GM13977 (cell line): Measurements from ENCODE around the gene HNRNPA1.

Source experiments
- DNase-seq: peaks from one replicate; pipeline ENCODE4 v3.0.0; 2012; ENCODE audit warnings: low spot score
- CTCF ChIP-seq: IDR thresholded peaks from 2 replicates; pipeline ENCODE4 v1.5.1; 2012; ENCODE audit warnings: mild to moderate bottlenecking, control low read depth; ENCODE audit not compliant: insufficient read depth; ENCODE audit errors: extremely low read depth, missing control alignments
- in situ Hi-C: fragments of 300-500 bp; cut with MboI; formaldehyde crosslinking; loops from one replicate; pipeline ENCODE4 v1.12.0; 2022; ENCODE audit warnings: low sequenced_read_pairs, low pct_unique_long_range_greater_than_20kb, mixed read lengths, inconsistent platforms; ENCODE audit not compliant: unreplicated experiment

The HNRNPA1 gene

GRCh38 chr12:54246011-54246641 lies 34.4 kb upstream of the HNRNPA1 start:
- TF ChIP-seq CTCF, result no peak
- in situ Hi-C loops, result no loop called here
- no peak for DNase-seq

DNA sequence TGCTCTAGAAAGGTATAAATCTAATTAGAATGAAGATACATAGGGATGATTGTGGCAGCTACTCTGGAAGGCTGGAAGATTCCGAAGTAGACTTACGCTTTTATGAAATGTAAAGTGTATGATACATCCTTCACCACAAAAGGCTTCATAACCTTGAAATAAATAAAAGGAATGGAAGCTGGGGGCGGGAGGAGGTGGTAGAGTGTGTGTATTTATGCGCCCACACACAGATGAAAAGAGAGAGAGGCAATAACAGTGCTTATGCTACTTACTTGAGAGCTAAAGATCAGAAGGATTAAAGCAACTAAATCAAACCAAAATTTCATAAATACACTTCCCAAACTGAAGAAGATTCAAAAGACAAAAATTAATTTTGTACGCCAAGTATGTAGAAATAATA lies 31.0 kb upstream of the HNRNPA1 start:
- in situ Hi-C loops, result no loop called here
- TF ChIP-seq CTCF, result no peak
- DNase-seq, result no peak

GRCh38 chr12:54251667-54252284 lies 28.8 kb upstream of the HNRNPA1 start:
- peak; percentile 50 for TF ChIP-seq CTCF
- in situ Hi-C loops, result no loop called here
- DNase-seq, result peak; percentile 64

GRCh38 chr12:54253240-54253639 lies 27.3 kb upstream of the HNRNPA1 start:
- no peak for DNase-seq
- in situ Hi-C loops, result no loop called here
- no peak for TF ChIP-seq CTCF

DNA sequence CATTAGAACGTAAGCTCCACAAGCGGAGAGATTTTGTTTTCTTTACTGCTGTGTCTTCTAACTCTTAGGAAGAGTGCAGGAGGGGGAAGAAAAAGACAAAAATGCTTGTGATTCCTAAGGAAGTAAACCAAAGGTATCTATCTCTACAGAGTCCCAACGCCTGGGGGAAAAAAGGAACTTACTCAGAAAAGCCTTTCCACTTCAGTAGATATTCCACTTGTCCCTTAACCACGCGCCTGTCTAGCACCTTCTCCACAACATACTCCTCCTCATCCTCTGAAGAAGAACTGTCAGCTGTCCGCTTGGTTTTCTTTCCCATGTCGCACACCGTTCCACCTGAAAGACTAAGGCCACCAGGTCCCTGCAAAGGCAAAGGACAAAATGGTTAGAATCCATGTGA lies 23.2 kb upstream of the HNRNPA1 start:
- no peak for TF ChIP-seq CTCF
- in situ Hi-C loops, result no loop called here
- DNase-seq, result no peak

DNA sequence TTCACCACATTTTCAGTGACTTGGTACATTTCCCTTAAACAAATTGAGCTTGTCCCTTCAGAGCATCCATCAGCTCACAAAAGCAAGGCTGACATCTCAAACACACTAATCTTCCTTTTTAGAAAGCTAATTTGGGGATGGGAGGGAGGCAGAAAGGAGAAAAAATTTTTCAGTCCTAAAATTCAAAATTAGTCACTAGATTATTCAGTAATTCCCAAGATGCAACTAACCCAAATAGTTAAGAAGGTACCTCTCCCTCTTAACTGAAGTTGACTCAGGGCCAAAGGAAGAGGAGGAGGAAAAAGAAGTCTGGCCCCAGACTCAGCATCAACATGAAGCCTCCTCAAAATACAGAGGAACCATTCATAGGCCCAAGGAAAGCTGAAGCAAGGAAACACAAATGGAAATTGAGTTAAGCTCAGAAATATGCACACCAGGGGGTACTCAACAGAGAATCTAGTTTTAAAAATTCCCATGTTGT lies 22.3 kb upstream of the HNRNPA1 start:
- no peak for DNase-seq
- TF ChIP-seq CTCF, result no peak
- in situ Hi-C loops, result no loop called here
